NCI-H2227 (cell line): ENCODE data around the gene CPT2.

Experiments used
- DNase-seq: peaks from one replicate; lab custom pipeline; 2025; ENCODE audit not compliant: unreplicated experiment; lab: John Stamatoyannopoulos, UW

Gene CPT2

DNA sequence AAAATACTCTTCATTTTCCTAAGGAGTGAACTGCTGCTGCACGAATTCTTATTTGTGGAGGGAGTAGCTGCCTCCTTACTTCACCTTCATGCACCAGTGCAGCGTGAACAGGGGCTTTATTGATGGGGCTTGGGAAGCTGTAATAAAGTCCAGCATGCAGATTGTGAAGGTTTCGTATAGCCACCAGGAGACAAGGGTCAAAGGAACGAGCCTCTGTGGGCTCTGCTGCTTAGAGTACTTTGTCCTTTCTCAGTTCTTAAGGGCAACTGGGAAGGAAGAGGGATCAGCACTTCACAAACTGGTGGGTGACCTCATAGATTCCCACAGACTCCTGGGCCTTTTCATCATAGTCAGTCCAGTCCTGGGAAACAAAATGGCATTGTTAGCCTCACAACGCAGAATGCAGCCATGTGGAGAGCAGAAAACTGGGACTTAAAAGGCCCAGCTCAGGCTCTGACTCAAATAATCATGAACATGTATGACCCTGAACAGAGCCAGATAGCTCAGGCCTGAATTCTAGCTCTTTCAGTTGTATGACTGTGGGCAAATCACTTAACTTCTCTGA, 17.8 kb downstream of the CPT2 start:
- no peak for DNase-seq

DNA sequence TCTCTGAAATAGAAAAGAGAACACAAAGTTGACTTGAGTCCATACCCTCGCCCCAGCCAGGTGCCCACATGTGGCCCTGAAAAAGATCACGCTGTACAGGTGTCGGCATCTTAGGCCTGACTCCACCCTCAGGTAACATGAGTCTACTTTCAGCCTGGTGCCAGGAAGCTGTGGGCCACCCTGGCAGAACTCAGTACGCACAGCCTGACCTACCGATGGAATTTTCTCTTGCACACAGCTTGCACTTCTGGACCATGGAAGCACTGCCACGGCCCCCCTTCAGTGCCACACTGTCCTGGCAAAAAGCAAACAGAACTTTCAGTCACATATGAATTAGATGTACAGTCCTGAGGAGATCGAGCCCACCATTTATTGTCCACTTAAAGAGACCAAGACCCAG, 21.6 kb downstream of the CPT2 start:
- no peak for DNase-seq

DNA sequence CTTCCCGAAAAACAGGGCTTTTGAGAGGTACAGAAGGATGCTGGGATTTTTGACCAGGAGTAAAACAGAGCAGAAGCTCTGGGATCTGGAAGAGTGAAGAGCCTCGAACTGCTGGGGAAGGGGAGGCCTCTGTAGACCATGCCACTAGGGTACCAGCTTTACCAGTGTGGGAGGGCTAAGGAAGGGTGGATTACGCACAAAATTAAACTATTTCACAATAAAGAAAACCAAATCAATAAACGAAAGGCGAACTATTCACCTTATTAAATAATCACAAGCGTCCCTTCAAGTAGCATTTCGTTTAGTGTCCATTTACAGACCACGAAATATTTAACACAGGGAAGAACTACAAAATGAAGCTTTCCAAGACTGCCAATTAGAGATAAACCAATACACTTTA, 23.1 kb downstream of the CPT2 start:
- DNase-seq = peak; percentile 23

DNA sequence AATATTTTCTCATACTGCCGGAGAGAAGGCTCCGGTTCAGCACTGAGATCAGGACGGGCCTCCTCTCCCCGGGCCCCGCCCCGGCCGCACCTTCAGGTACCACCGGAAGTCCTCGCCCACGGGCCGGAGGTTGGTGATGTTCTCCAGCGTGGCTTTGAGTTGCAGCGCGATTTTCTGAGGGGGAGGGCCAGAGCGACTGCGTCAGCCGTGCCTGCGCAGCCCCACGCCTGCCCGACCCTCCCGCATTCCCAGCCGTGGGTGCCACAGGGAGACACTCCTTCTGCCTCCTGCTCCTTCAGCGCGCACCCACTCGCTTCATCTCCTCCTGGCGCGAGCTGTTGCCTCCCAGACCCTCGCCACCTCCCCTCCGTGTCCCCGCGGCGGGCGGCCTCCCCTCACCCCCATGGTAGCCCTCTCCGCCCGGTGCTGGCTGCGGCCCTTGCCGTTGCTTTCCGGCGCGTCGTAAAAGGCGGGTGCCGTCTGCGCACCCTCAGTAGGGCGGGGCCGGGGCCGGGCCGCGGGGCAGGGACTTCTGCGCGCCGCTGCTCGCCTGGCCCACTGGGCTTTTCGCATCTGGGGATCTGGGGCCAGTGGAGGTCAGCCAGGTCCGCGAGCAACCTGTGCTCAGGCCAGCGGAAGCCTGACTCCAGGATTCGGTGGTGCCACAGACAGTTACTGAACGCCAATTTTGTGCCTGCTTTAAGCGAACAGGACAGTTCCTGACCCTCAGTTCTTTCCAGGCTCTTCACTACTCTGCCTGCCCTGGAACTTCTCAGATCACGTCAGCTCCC, 23.7 kb downstream of the CPT2 start, which contains the start of gene CZIB:
CZIB (minus strand) TSS at position 464 of the 791 bp plus-strand sequence; CDS start at position 405, 59 bp downstream.
- peak; percentile 97 for DNase-seq

DNA sequence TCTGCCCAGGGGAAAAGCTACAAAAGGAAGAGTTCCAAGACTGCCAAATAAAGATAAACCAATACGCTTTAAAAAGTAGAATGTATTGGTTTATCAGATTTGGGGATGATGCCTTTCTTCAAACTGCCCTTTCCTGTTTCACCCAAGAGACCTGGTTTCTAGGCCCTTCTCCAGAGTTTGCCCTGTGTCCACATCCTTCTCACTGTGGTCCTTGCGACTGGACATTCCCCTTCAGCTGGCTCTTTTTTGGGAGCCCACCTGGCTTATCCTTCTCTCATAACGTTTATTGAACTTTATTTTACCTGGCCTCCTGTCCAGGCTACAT, 24.3 kb downstream of the CPT2 start:
- DNase-seq = no peak

DNA sequence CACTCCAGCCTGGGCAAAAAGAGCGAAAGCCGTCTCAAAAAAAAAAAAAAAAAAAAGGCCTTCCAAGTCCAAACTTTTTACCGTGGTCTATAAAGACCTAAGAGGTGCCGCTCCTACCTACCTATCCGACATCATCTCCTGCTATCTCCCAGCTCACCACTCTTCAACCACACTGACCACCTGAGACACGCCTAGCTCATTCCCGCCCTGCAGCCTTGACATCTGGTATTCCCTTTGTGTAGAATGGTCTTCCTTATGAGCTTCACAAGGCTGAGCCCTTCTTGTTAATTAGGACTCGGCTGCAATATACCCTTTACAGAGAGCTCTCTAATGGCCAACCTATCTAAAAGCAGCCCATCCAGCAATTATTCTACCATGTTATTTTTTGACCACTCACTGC, 41.0 kb downstream of the CPT2 start:
- peak; percentile 19 for DNase-seq

DNA sequence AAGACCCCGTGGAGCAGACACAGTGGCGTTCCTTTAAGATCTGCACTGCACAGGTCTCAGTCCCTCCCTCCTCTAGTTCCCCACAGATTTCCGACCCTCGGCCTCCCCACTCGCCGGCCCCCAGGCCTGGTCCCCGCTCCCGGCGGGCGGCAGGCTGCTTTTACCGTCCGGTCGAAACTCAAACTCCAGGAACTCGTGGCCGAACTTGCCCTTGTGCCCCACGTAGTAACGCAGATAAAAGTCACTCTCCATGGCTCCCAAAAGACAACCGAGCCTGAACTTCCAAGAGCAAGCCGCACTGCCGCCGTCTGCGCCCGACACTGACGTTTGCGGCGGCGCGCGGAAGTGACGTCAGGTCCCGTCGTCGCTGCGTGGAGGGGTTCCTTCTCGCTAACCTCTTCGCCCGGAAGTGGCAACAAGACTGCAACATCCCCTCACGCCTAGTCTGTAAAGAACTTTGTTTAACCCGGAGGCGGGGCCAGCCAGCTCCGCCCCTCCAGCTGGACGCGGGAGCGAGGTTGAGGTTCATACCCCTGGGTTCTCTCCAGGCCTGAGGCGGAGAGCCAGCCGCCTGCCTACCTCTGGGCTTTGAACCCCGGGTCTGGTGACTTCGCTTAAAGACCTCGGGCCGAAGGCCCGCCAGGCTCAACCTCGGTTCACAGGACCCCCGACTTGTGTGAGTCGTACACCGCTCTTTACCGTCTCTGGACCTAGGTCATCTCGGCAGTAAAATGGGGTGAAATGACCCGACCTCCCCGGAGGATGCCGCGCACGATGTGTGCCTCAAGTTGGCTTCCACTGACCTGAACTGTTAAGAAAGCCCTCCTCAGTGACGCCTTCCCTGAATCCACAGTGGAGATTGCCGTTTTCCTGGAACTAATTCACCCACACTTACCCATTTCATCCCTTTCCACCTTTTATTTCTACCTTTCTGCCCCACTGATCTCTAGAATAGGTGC, 41.9 kb downstream of the CPT2 start, which contains the start of gene MAGOH:
MAGOH (minus strand) TSS at position 322 of the 959 bp plus-strand sequence; CDS start at position 252, 70 bp downstream.
- DNase-seq = peak; percentile 97

DNA sequence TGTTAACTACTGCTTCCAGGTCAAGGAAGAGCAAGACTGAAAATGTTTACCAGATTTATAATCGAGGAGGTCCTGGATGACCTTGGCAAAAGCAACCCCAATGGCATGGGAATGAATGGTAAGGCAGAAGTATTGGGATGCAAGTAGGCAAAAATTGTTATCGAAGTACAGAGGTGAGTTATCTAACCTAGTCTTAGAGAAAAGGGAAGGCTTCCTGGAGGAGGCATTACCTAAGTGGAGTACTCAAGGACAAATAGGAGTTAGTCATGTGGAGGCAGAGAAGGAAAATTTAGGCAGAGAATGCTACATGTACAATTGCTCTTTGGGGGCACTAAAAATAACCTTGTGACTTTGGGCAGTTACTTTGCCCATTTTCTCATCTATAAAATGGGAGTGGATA, 45.2 kb downstream of the CPT2 start:
- no peak for DNase-seq

DNA sequence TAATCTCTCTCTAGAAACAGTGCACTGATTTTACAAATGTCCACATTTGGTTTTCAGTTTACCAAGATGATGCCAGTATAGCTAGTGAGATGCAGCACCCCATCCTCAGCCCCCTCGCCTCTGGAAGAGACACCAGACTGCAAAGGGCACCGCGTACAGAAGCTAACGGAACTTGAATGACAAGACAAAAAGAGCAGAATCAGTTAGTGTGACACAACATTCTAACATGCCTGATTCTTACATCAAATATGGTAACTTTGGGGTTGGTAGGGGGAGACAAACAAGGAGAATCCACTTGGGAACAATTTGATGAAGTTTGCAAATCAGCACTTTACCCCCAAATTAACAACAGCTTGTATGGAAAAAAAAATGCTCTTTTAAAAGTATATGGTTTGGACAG, 45.8 kb downstream of the CPT2 start:
- no peak for DNase-seq

DNA sequence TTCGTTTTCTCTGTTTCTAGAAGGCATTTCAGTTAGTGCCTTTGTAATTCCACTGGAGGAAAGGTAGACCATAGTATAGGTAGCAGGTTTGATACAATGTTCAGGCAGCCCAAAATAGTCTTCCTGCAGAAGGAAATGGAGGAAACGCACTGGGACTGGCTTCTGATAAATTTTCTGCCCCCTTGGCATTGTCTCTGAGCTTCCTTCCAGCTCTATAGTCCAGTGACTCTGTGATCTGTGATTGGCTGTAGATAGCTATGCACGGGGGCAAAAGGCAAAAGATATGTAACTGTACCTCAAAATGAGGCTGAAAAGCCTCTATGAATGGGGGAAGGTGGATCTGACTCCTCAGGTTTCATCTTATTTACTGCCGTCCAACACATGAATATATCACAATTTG, 47.5 kb downstream of the CPT2 start:
- no peak for DNase-seq

DNA sequence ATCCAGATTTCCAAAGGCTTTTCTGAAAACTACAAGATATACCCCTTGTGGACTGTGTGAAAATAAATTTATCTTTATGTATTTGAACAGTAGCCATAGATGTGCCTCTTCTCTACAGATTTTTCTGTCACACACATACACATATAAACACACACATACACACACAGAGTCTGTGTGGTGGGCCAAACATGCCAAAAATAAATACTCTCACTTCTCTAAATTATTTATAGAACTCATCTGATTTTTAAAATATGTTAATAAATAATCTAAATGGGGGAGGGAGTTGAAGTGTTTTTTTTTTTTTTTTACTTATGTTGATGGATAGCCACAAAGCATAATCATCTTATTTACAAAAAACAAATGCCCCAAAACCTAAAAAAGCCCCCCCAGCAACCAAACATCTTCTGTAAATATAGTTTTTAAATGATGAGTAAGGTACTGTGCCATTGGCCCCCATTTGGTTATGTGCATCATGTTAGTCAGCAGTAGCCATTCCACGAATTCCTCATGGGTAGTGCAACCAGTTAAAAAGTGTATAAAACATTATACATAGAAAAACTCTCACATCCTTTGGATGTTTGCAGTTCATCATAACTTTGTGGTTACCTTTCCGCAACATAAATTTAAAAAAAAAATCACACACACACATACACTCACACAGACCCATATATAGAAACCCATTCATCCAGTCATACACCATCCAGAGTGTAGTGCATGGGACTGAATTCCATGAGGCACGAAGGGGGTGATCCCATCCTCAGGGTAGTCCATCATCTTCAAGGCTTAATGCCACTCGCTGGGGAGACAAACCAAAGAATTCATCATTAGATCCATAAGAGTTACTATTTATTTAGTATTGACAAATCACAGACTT, 49.9 kb downstream of the CPT2 start:
- DNase-seq = no peak

DNA sequence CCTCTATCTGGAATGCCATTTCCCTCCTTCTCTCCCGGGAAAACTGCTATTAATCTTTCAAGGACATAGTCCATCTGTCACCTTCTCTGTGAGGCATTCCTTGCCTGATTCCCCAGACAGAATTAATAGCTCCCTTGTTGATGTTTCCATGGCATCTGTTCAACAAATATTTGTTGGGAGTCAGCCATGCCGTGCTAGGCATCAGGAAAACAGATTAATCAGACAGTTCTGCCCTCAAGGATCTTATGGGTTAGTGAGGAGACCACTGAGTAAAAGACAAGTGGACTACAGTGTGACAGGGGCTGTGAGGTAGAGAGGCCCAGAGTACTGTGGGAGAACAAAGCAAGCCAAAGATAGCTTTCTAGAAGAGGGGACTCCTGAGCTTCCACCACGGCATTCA, 53.1 kb downstream of the CPT2 start:
- DNase-seq = peak; percentile 62

DNA sequence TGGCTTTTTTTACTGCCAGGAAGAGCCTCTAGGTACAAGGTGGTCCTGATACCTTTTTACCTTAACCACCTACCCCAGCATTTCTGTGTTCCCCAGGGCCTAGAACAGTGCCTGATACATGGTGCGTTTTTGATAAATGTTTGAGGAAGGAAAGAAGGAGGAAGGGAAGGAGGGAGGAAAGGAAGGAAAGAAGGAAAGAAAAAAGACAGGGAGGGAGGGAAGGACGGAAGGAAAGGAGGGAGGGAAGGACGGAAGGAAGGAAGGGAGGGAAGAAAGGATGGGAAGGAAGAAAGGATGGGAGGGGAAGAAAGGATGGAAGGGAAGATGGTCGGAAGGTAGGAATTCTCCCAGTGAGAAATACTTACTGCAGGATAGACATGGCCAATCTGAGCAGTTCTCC, 53.7 kb downstream of the CPT2 start:
- no peak for DNase-seq

DNA sequence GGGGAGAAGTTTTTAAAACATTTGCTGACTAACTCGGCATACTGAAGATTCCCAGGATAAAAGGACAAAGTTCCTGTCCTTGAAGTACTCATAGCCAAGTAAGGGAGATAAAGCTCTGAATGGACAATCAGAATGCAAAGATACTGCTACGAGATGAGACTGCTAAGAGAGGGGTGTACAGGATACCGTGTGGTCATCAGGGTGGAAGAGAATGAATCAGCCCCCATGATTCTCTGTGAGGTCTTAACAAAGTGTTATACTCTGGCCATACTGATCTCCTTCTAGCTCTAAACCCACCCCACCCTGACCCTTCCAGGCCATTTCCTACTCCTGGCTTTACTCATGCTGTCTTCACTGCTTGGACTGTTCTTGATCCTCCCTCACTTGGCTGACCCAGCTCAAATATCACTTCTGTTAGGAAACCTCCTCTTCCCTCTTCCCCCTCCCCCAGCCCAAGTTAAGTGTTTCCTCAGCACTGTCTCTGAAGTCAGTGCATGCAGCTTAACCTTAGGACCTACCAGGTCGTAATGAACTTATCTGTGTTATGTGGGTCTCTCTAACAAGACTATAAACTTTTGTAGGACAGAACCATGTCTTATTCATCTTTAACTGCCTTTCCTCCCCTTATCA, 57.5 kb downstream of the CPT2 start:
- no peak for DNase-seq

DNA sequence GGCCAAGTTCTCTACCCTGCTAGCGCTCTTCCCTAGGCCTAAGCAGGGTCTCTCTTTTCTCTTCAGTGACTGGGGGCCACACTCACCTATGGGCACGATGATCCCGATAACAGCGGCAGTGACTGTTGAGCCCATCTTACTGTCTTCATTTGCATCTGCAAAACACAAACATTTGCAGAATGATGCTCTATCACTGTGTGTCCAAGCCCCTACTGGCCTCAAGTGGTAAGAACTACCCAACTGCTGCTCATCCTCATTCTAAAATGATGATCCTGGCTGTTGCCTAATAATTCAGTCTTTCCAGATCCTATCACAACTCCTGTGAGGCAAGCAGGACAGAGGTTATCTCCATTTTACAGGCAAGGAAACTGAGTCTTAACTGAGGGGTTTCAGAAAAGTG, 58.4 kb downstream of the CPT2 start:
- DNase-seq = no peak

DNA sequence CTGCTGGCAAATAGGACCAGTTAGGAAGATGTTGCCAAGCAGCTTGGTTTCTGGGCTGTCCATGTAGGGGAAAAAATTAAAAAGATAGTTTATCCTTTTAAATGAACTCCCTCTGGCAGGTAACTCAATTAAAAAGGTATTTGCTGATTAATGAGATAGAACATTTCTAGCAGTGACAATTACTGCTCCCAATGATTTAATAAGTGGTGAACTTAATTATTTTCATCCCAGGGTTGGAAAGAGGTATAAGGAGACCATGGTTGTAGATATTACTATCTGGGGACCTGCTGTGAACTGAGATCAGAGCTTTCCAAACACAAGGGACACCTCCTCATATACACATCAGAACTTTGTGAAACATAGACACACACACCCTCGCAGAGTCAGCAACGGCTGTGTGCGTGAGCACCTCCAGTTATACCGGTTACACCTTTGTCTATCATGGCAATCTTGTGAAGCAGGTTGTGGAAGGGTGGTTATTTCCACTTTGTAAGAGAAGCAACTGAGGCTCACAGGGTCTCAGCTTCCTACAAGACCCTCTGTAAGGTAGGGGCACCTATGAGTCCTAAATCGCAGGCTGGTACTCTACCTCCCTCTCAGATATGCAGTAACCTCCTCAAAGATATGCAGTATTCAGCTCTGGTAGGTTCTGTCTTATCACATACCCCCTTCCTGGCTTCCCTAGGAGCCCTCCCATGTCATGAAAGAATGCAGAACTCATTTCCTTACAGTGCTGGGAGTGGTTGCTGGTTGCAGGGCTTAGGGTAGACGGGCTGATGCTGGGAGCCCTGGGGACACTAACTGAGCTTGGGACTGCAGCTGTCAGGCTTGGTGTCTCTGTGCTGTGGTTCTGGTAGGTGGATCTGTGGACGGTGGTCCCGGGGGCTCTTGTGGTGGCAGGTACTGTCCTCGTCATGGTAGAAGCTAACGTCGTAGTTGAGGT, 60.2 kb downstream of the CPT2 start:
- no peak for DNase-seq

DNA sequence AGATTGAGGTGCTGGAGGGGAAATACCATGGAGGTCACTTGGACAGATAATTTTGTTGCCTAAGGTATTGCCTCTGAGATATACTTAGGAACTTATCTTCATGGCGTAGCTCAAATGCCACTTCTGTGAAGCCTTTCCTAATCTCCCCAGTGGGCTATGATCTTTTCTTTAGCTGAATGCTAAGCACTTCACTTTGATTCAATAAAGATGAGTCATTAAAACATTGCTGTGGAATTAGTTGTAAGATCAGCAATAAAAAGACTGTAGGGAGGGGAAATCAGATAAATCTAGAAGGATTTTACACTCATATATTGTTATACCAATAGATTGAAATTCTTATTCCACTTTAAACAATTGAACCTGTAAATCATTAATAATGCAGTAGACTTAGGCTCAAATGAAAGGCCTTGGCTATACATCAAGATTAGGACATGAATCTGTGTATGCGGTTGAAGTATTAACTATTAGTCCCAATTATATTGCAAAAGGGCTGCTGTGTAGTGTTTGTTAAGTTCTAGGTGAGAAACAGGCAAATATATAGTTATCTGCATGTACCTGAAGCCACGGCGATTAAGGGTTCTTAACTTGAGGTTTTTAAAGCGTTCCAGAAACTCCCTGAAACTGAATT, 60.9 kb downstream of the CPT2 start:
- DNase-seq = no peak

DNA sequence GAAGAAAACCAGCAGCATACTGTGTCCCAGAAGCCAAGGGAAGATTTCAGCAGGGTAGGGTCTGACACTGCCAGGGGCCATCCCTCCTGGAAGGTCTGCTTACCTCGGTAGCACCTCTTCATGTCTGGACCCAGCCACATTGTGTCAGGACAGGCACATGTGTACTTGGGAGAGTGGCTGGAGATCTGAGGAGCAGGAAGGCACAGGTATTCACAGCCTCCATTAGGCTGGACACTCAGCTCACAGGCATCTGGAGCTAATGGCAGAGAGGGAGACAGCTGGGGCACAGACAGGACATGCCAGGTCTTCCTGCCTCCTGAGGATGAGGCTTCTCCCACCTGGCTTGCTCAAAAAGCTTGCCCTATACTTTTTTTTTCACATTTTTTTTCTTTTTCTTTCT, 61.6 kb downstream of the CPT2 start:
- DNase-seq = no peak

DNA sequence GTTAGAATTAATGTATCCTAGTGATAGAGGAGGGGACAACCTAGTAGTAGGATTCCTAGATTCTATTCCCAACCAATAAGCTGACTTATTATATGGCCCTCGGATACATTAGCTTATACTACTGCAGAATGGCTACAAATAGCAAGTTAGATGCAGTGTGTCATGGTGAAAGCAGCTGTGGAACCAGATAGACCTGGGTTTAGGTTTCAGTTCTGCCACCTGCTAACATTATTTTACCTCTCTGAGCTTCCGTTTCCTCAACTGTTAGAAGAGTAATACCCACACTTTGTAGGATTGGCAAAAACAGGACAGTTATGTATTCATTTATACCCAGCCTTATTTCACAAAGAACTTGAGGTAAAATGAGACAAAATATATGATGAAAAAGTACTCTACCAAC, 63.3 kb downstream of the CPT2 start:
- no peak for DNase-seq
